ENCODE results near the gene SLC5A8. TPM values are rescaled to one million over a fixed set of nuclear protein-coding genes. Genes with fewer than 3 reads are reported as not detected.

SLC5A8 gene
- total RNA-seq, 1 donor from 2014 or later: not detected

DNA sequence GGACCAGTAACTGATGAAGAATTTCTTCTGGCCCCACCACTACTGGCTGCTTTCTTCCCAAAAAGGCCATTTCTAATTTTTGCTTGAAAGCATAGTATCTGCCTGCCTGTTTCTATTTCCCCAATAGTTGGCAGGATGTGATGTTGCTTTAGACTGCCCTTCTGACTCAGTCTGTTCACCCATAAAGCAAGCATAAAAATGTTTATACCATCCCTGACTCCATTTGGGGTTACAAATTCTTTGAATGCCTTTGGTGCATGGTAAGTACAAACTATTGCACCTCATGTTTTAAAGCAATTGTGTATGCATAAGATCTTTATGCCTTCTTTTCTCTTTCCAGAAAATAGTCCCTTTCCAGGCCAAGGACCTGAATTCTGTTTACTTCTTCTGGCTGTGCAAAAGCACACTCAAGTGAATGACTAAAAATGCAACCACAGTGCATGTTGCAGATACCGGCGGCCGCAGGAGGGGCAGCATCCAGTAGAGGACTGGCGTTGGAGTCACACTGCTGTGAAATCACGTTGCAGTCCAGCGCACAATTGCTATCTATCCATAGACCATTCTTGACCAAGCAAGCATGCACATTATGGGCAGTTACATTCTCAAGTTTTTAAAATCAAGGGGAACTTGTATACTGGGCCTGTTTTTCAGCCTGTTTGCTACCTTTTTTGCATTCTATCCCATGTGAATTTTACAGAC lies 82.4 kb downstream of the SLC5A8 start:
- no peaks in the 10 kb centered on the region for H3K9me3 Mint-ChIP-seq
- H3K27ac Mint-ChIP-seq: no peak overlapping the region
- H3K27me3 Mint-ChIP-seq (ENCODE audit: low read depth): no peaks in the 10 kb centered on the region
- H3K4me3 Mint-ChIP-seq (ENCODE audit: low read depth): no peak overlapping the region
- intact Hi-C loops (cut with micrococcal nuclease): no loop called here
- H3K4me1 Mint-ChIP-seq (ENCODE audit: low read depth): no peaks in the 10 kb centered on the region
- H3K36me3 Mint-ChIP-seq (ENCODE audit: low read depth): no peaks in the 10 kb centered on the region
- no peak for DNase-seq (ENCODE audit: low spot score)

GRCh38 chr12:101117842-101118241 lies 92.2 kb downstream of the SLC5A8 start:
- intact Hi-C loops (cut with micrococcal nuclease): no loop called here
- no peak overlapping the region for H3K27ac Mint-ChIP-seq
- H3K36me3 Mint-ChIP-seq (ENCODE audit: low read depth): no peaks in the 10 kb centered on the region
- no peaks in the 10 kb centered on the region for H3K4me1 Mint-ChIP-seq (ENCODE audit: low read depth)
- DNase-seq (ENCODE audit: low spot score): no peak
- H3K4me3 Mint-ChIP-seq (ENCODE audit: low read depth): no peak overlapping the region
- H3K27me3 Mint-ChIP-seq (ENCODE audit: low read depth): no peaks in the 10 kb centered on the region
- no peaks in the 10 kb centered on the region for H3K9me3 Mint-ChIP-seq

GRCh38 chr12:101116911-101117310 lies 93.1 kb downstream of the SLC5A8 start:
- no peaks in the 10 kb centered on the region for H3K27me3 Mint-ChIP-seq (ENCODE audit: low read depth)
- H3K27ac Mint-ChIP-seq: no peak overlapping the region
- no peaks in the 10 kb centered on the region for H3K9me3 Mint-ChIP-seq
- H3K4me3 Mint-ChIP-seq (ENCODE audit: low read depth): no peak overlapping the region
- intact Hi-C loops (cut with micrococcal nuclease): no loop called here
- no peaks in the 10 kb centered on the region for H3K4me1 Mint-ChIP-seq (ENCODE audit: low read depth)
- no peaks in the 10 kb centered on the region for H3K36me3 Mint-ChIP-seq (ENCODE audit: low read depth)
- no peak for DNase-seq (ENCODE audit: low spot score)

DNA sequence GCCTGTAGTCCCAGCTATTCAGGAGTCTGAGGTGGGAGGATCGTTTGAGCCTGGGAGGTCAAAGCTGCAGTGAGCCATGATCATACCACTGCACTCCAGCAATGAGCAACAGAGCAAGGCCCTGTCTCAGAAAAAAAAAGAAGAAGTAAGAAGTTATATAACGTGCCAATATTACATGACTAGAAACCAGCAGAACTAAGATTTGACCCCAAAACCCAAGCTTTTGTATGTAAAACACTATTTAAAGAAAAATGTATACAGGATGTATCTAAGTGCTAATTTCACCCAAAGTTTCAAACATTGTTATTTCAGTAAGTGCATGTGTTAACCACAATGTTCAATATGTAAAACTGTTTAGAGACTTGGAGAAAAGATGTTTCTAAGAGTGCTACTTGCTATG lies 94.7 kb downstream of the SLC5A8 start:
- no peak overlapping the region for H3K27ac Mint-ChIP-seq
- H3K4me1 Mint-ChIP-seq (ENCODE audit: low read depth): no peaks in the 10 kb centered on the region
- intact Hi-C loops (cut with micrococcal nuclease): no loop called here
- H3K36me3 Mint-ChIP-seq (ENCODE audit: low read depth): no peaks in the 10 kb centered on the region
- H3K27me3 Mint-ChIP-seq (ENCODE audit: low read depth): no peaks in the 10 kb centered on the region
- H3K4me3 Mint-ChIP-seq (ENCODE audit: low read depth): no peak overlapping the region
- no peak for DNase-seq (ENCODE audit: low spot score)
- H3K9me3 Mint-ChIP-seq: no peaks in the 10 kb centered on the region

- no peak overlapping the region for H3K27ac Mint-ChIP-seq
- H3K4me3 Mint-ChIP-seq (ENCODE audit: low read depth): no peak overlapping the region
- no peaks in the 10 kb centered on the region for H3K9me3 Mint-ChIP-seq
- intact Hi-C loops (cut with micrococcal nuclease): no loop called here
- no peaks in the 10 kb centered on the region for H3K4me1 Mint-ChIP-seq (ENCODE audit: low read depth)
- no peak for DNase-seq (ENCODE audit: low spot score)
- H3K36me3 Mint-ChIP-seq (ENCODE audit: low read depth): no peaks in the 10 kb centered on the region
- no peaks in the 10 kb centered on the region for H3K27me3 Mint-ChIP-seq (ENCODE audit: low read depth)
Observed at GRCh38 chr12:101111441-101111840, 98.6 kb downstream of the SLC5A8 start.

GRCh38 chr12:101110866-101111265 lies 99.2 kb downstream of the SLC5A8 start:
- Mint-ChIP-seq H3K27ac (no peak overlapping the region), H3K4me3 (ENCODE audit: low read depth) (no peak overlapping the region), H3K36me3 (ENCODE audit: low read depth) (no peaks in the 10 kb centered on the region), H3K9me3 (no peaks in the 10 kb centered on the region), H3K27me3 (ENCODE audit: low read depth) (no peaks in the 10 kb centered on the region), H3K4me1 (ENCODE audit: low read depth) (no peaks in the 10 kb centered on the region)
- intact Hi-C loops (cut with micrococcal nuclease): no loop called here
- no peak for DNase-seq (ENCODE audit: low spot score)

GRCh38 chr12:101108130-101108529 lies 101.9 kb downstream of the SLC5A8 start:
- intact Hi-C loops (cut with micrococcal nuclease): no loop called here

DNA sequence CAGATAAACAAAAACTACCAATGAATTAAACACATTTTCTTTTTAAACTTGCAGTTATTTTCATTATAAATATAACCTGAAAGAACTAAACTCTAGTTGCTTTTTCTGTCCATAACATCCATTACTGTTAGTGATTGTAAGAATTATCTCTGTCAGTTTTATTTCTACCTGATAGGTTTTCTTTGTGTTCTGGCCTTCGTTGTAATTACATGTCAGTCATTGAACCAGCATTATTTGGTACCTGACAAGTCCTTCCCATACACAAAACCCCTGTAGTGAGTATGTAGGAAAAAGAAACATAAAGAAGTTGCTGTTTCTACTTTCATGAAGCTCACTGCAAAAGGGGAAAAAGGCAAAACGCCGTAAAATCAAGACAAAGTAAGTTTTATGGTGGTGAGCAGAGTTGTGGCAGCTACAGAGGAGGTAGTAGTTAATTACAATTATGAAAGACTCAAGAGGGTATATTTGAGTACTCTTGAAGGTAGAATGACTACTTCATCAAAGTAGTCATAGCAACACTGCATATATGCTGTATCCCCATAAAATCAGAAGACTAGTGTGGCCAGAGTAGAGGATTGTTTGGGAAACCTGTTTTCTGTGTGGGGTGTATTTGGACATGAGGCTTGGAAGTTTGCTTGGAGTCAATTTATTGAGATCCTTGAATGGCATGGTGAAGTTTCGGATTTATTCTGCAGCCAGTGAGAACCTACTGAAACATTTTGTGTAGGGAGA lies 102.8 kb downstream of the SLC5A8 start:
- intact Hi-C loops (cut with micrococcal nuclease): no loop called here
- Mint-ChIP-seq H3K4me1 (ENCODE audit: low read depth) (no peaks in the 10 kb centered on the region), H3K36me3 (ENCODE audit: low read depth) (no peaks in the 10 kb centered on the region), H3K4me3 (ENCODE audit: low read depth) (no peak overlapping the region), H3K9me3 (no peaks in the 10 kb centered on the region), H3K27me3 (ENCODE audit: low read depth) (no peaks in the 10 kb centered on the region), H3K27ac (no peak overlapping the region)
- no peak for DNase-seq (ENCODE audit: low spot score)

More at GRCh38 chr12:101108130-101108529, 101.9 kb downstream of the SLC5A8 start:
- Mint-ChIP-seq H3K4me1 (ENCODE audit: low read depth) (no peaks in the 10 kb centered on the region), H3K27ac (no peak overlapping the region), H3K36me3 (ENCODE audit: low read depth) (no peaks in the 10 kb centered on the region), H3K9me3 (no peaks in the 10 kb centered on the region), H3K4me3 (ENCODE audit: low read depth) (no peak overlapping the region), H3K27me3 (ENCODE audit: low read depth) (no peaks in the 10 kb centered on the region)
- DNase-seq (ENCODE audit: low spot score): no peak

Other genes starting within 250 kb of the SLC5A8 start
- 34.6 and 35.6 TPM in 2 replicates for gene UTP20, start 69.9 kb upstream of the SLC5A8 start, total RNA-seq
- gene ARL1, start 197.5 kb upstream of the SLC5A8 start, total RNA-seq: 74.2 and 77.5 TPM in 2 replicates